ENCODE data around the gene KLHL35.

Gene KLHL35

DNA sequence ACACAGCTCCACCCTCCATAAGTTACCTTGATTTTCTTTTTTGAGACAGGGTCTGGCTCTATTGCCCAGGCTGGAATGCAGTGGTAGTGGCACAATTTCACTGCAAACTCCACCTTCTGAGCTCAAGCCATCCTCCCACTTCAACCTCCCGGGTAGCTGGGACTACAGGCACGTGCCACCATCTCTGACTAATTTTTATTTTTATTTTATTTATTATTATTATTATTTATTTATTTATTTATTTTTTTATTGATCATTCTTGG lies 24.1 kb downstream of the KLHL35 start:
- no peak for TF ChIP-seq CTCF (IDR thresholded peaks at IDR 0.05; ENCODE audit: low read length, missing control alignments)
- H3K4me3 ChIP-seq (replicated peaks; ENCODE audit: low read depth, low read length), result no peak overlapping the region

DNA sequence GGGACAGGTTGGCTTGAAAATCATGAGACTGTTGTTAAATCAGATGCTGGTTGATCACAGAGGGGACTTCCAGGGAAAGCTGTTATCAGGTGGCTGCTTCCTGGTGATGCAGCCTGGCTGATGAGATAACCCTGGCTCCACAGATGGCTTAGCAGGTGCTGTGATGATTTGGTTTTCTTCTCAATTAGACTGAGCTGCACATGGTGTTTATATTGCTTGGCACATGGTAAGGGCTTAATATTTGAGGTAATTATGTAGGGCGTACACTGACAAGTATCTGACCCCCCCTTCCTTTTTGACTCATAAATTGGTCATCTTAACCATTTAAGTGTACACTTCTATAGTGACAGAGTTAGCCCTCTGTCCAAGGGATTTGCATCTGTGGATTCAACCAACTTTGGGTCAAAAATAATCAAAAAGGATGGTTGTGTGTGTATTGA lies 26.6 kb downstream of the KLHL35 start:
- TF ChIP-seq CTCF (IDR thresholded peaks at IDR 0.05; ENCODE audit: low read length, missing control alignments), result no peak
- H3K4me3 ChIP-seq (replicated peaks; ENCODE audit: low read depth, low read length), result no peak overlapping the region
- no peak for DNase-seq (ENCODE audit: low read depth)

More for the DNA sequence above, 24.1 kb downstream of the KLHL35 start:
- no peak for DNase-seq (ENCODE audit: low read depth)

DNA sequence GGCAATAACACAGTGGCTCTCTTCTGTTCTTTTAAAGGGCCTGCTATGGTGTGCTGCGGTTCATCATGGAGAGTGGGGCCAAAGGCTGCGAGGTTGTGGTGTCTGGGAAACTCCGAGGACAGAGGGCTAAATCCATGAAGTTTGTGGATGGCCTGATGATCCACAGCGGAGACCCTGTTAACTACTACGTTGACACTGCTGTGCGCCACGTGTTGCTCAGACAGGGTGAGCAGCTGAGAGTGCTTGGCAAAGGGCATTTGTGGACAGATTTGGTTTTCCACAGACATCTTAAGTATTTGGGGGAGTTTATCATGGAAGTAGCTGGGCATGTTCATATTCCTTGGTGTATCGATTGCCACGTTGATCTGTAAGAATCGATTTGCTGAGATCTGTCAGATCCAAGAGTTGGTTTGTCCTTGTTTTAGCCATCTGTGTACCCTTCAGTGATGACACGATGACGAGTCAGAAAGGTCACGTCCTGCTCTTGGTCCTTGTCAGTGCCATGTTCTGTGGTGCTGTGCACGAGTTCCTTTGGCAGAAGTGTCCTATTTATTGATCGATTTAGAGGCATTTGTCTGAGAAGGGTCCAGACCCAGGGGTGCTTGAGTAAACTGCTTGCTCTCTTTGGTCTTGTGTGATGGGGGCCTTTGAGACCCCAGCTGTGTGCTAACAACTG lies 28.9 kb downstream of the KLHL35 start:
- no peak for DNase-seq (ENCODE audit: low read depth)
- H3K4me3 ChIP-seq (replicated peaks; ENCODE audit: low read depth, low read length), result no peak overlapping the region
- no peak for TF ChIP-seq CTCF (IDR thresholded peaks at IDR 0.05; ENCODE audit: low read length, missing control alignments)

- DNase-seq (ENCODE audit: low read depth), result no peak
- no peak overlapping the region for H3K4me3 ChIP-seq (replicated peaks; ENCODE audit: low read depth, low read length)
- no peak for TF ChIP-seq CTCF (IDR thresholded peaks at IDR 0.05; ENCODE audit: low read length, missing control alignments)
These were observed 30.0 kb downstream of the KLHL35 start for GRCh38 chr11:75403037-75403436.

- H3K4me3 ChIP-seq (replicated peaks; ENCODE audit: low read depth, low read length), result peak overlapping the region; percentile 8
- no peak for DNase-seq (ENCODE audit: low read depth)
- TF ChIP-seq CTCF (IDR thresholded peaks at IDR 0.05; ENCODE audit: low read length, missing control alignments), result peak; percentile 0
These were observed 30.8 kb downstream of the KLHL35 start for GRCh38 chr11:75402002-75402773.

DNA sequence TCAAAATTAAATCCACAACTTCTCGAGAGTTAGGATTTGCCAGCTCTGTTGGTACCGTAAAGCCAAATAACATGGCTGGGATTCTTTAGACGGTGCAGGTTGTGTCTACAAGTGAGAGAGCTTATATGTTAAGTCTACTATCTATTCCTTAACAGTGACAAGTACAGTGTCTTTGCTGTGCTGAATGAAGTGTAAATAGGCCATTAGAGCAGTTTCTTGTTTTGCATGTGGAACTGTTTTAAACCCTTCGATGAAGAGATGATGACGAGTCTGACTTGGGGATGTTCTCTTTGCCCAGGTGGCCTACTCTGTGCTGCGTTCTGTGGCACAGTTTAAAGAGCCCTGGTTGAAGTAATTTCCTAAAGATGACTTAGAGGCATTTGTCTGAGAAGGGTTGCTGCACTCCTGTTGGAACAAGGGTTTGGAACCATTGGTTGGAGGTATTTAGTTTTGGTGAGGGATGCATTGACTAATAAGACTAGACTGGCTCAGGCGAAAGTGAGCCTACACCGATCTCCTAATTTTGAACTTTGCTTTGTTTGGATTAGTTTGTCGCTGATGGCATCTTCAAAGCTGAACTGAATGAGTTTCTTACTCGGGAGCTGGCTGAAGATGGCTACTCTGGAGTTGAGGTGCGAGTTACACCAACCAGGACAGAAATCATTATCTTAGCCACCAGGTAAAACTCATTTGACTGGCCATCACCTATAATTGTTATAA lies 32.7 kb downstream of the KLHL35 start:
- no peak for TF ChIP-seq CTCF (IDR thresholded peaks at IDR 0.05; ENCODE audit: low read length, missing control alignments)
- H3K4me3 ChIP-seq (replicated peaks; ENCODE audit: low read depth, low read length), result peak overlapping the region; percentile 85
- no peak for DNase-seq (ENCODE audit: low read depth)

Data from fibroblast of pulmonary artery (primary cell).